ES-I3 (cell line): ENCODE data around the gene RPL18.

Experiments used
- H3K36me3 ChIP-seq: 2 replicates; pipeline ENCODE4 v1.6.1; 2013; ENCODE audit warnings: mild to moderate bottlenecking, low read length, control low read depth, moderate library complexity; ENCODE audit not compliant: insufficient read depth
- H3K4me1 ChIP-seq: 2 replicates; pipeline ENCODE4 v1.6.1; 2013; ENCODE audit warnings: mild to moderate bottlenecking, control low read depth, low read length; ENCODE audit not compliant: insufficient read depth
- H3K9ac ChIP-seq: 2 replicates; pipeline ENCODE4 v1.6.1; 2013; ENCODE audit warnings: low read depth, mild to moderate bottlenecking, low read length, moderate library complexity
- H3K9me3 ChIP-seq: 2 replicates; pipeline ENCODE4 v1.6.1; 2013; ENCODE audit warnings: mild to moderate bottlenecking, low read length, moderate library complexity; ENCODE audit not compliant: control insufficient read depth, insufficient read depth

Gene RPL18

GRCh38 chr19:48571378-48572162 lies 47.4 kb downstream of the RPL18 start:
- Histone ChIP-seq H3K4me1 (peaks cover 21% of the 10 kb centered on the region), H3K9ac (no peak overlapping the region)

GRCh38 chr19:48569814-48570213 lies 49.2 kb downstream of the RPL18 start:
- H3K9me3 ChIP-seq = no peaks in the 10 kb centered on the region
- H3K36me3 ChIP-seq = no peaks in the 10 kb centered on the region
- H3K4me1 ChIP-seq = peaks cover 21% of the 10 kb centered on the region
- no peak overlapping the region for H3K9ac ChIP-seq

More at GRCh38 chr19:48571378-48572162, 47.4 kb downstream of the RPL18 start:
- no peaks in the 10 kb centered on the region for H3K9me3 ChIP-seq
- no peaks in the 10 kb centered on the region for H3K36me3 ChIP-seq

- peaks cover 17% of the 10 kb centered on the region for H3K4me1 ChIP-seq
Measured at GRCh38 chr19:48568345-48568886, 50.6 kb downstream of the RPL18 start.

More at GRCh38 chr19:48568345-48568886, 50.6 kb downstream of the RPL18 start:
- Histone ChIP-seq H3K36me3 (no peaks in the 10 kb centered on the region), H3K9me3 (no peaks in the 10 kb centered on the region), H3K9ac (peak overlapping the region; percentile 65)
